ENCODE results near the gene CHAF1B.

- TF ChIP-seq CTCF (conservative IDR thresholded peaks at IDR 0.05; ENCODE audit: low read depth, low read length) = no peak
- TF ChIP-seq EZH2 (IDR thresholded peaks at IDR 0.05; ENCODE audit: borderline replicate concordance, low read depth, low read length, poor library complexity, severe bottlenecking) = no peak
These were observed 15.5 kb downstream of the CHAF1B start for GRCh38 chr21:36400719-36401118.

Data from A673 (cell line).